HEK293 (cell line): ENCODE measurements around the gene ABR.

ENCODE experiments used
- CTCF ChIA-PET: fragments of 350-600 bp; formaldehyde crosslinking; extraction: SDS; loops from one replicate; lab custom pipeline; 2021; ENCODE audit warnings: antibody characterized with exemption; lab: Yijun Ruan, JAX
- POLR2A ChIA-PET: fragments of 300-600 bp; formaldehyde crosslinking; extraction: SDS; loops from one replicate; lab custom pipeline; 2020; ENCODE audit warnings: antibody characterized with exemption, inconsistent platforms; lab: Yijun Ruan, JAX
- H3K27ac ChIP-seq: fragments of 200-500 bp; sonication (Bioruptor generic); 2 replicates; pipeline ENCODE4 v1.5.1; 2014; ENCODE audit warnings: low read depth, low read length, control low read depth, inconsistent platforms; ENCODE audit errors: extremely low read depth
- H3K36me3 ChIP-seq, 2 experiments: fragments of 200-500 bp in 1 of 2; sonication (Bioruptor generic) in 1 of 2; 1 replicate in 1 of 2; 2 replicates in 1 of 2; pipeline ENCODE4 v1.5.1; 2014 to 2017; ENCODE audit warnings: inconsistent platforms in 2 of 2, low read length in 2 of 2; ENCODE audit not compliant: control insufficient read depth in 2 of 2, insufficient read depth in 1 of 2
- H3K4me1 ChIP-seq: fragments of 200-500 bp; sonication (Bioruptor generic); 2 replicates; pipeline ENCODE4 v1.5.1; 2014; ENCODE audit warnings: mild to moderate bottlenecking, low read length, inconsistent platforms; ENCODE audit not compliant: control insufficient read depth, insufficient read depth
- H3K4me3 ChIP-seq: 2 replicates; pipeline ENCODE4 v1.5.1; 2011; ENCODE audit warnings: low read depth, mild to moderate bottlenecking, control low read depth, low read length, moderate library complexity
- H3K9me3 ChIP-seq: fragments of 200-500 bp; sonication (Bioruptor generic); 2 replicates; pipeline ENCODE4 v1.5.1; 2014; ENCODE audit warnings: low read depth, low read length, inconsistent platforms; ENCODE audit not compliant: control insufficient read depth, insufficient read depth
- EGR2 ChIP-seq: fragments of 450-650 bp; formaldehyde crosslinking; IDR thresholded peaks from 2 replicates; pipeline ENCODE4 v1.5.1; 2016; ENCODE audit warnings: low read depth, missing biosample characterization, missing genetic modification characterization
- GLIS1 ChIP-seq: fragments of 450-650 bp; formaldehyde crosslinking; IDR thresholded peaks from 2 replicates; pipeline ENCODE4 v1.5.1; 2016; ENCODE audit warnings: missing biosample characterization, missing genetic modification characterization
- GLIS2 ChIP-seq: fragments of 450-650 bp; formaldehyde crosslinking; IDR thresholded peaks from 2 replicates; pipeline ENCODE4 v1.5.1; 2016; ENCODE audit warnings: missing biosample characterization, missing genetic modification characterization
- ZBTB48 ChIP-seq: fragments of 450-650 bp; formaldehyde crosslinking; IDR thresholded peaks from 2 replicates; pipeline ENCODE4 v1.5.1; 2016; ENCODE audit warnings: missing biosample characterization, missing genetic modification characterization
- ZFHX2 ChIP-seq: fragments of 450-650 bp; formaldehyde crosslinking; conservative IDR thresholded peaks from 2 replicates; pipeline ENCODE4 v1.5.1; 2016; ENCODE audit warnings: missing biosample characterization, missing genetic modification characterization
- ZIC2 ChIP-seq: fragments of 450-650 bp; formaldehyde crosslinking; IDR thresholded peaks from 2 replicates; pipeline ENCODE4 v1.5.1; 2016; ENCODE audit warnings: missing biosample characterization, missing genetic modification characterization
- ZNF341 ChIP-seq: fragments of 450-650 bp; formaldehyde crosslinking; IDR thresholded peaks from 2 replicates; pipeline ENCODE4; 2016; ENCODE audit warnings: low read depth, missing biosample characterization, missing genetic modification characterization
- ZNF398 ChIP-seq: fragments of 450-650 bp; formaldehyde crosslinking; IDR thresholded peaks from 2 replicates; pipeline ENCODE4 v1.5.1; 2017; ENCODE audit warnings: missing biosample characterization, missing genetic modification characterization
- ZNF416 ChIP-seq: fragments of 450-650 bp; formaldehyde crosslinking; IDR thresholded peaks from 2 replicates; pipeline ENCODE4 v1.5.1; 2016; ENCODE audit warnings: missing biosample characterization, missing genetic modification characterization
- ZNF514 ChIP-seq: fragments of 450-650 bp; formaldehyde crosslinking; IDR thresholded peaks from 2 replicates; pipeline ENCODE4 v1.5.1; 2016; ENCODE audit warnings: missing biosample characterization, missing genetic modification characterization
- ZNF660 ChIP-seq: fragments of 450-650 bp; IDR thresholded peaks from 2 replicates; pipeline ENCODE4 v1.5.1; 2018; ENCODE audit warnings: missing biosample characterization, mild to moderate bottlenecking, missing genetic modification characterization
- ZNF677 ChIP-seq: fragments of 450-650 bp; IDR thresholded peaks from 2 replicates; pipeline ENCODE4 v1.5.0; 2018; ENCODE audit warnings: missing biosample characterization, mild to moderate bottlenecking, missing genetic modification characterization, moderate library complexity
- ZNF792 ChIP-seq: fragments of 450-650 bp; formaldehyde crosslinking; IDR thresholded peaks from 2 replicates; pipeline ENCODE4 v1.5.1; 2016; ENCODE audit warnings: missing biosample characterization, missing genetic modification characterization
- ZNF837 ChIP-seq: fragments of 450-650 bp; formaldehyde crosslinking; IDR thresholded peaks from 2 replicates; pipeline ENCODE4 v1.5.1; 2016; ENCODE audit warnings: missing biosample characterization, missing genetic modification characterization
- TF ChIP-seq, protein P1 (sequence below): fragments of 450-650 bp; formaldehyde crosslinking; IDR thresholded peaks from 2 replicates; pipeline ENCODE4 v1.5.1; 2017; ENCODE audit warnings: missing biosample characterization, missing genetic modification characterization
- TF ChIP-seq, protein P2 (sequence below): fragments of 450-650 bp; formaldehyde crosslinking; IDR thresholded peaks from 2 replicates; pipeline ENCODE4 v1.5.1; 2016; ENCODE audit warnings: missing biosample characterization, missing genetic modification characterization
- TF ChIP-seq, protein P3 (sequence below): fragments of 450-650 bp; formaldehyde crosslinking; IDR thresholded peaks from 2 replicates; pipeline ENCODE4 v1.5.1; 2016; ENCODE audit warnings: missing biosample characterization, missing genetic modification characterization

Gene ABR

DNA sequence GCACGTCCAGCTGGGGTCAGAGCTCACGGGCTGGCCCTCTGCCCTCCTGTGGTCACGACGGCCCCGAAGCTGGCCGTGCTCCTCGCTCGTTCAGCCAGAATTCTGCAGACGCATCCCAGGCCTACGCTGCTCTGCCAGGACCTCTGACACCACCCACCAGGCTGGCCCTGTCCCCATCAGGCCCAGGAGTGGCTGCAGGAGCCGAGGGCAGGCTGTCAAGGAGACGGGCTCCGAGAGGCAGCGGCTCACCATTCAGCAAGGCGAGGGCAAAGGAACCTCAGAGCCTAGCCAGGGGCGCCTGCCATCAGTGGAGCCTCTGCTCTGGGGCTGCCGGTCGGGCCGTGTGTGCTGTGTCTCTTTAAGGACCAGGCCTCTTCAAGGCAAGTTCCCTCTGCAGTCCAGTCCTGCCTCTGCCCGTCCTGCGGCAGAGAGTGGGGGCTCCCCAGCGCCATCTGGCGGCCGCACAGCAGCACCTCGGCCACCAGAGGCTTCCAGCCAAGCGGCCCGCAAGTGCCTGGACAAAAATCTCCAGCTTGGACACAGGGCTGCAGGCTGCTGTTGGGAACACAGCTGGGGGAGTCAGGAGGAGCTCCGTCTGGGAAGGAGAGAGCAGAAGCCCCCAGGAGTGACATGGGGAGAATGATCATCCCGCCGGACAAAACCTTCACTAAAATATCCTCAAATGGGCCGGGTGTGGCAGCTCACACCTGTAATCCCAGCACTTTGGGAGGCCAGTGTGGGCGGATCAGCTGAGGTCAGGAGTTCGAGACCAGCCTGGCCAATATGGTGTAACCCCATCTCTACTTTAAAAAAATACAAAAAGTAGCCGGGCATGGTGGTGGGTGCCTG, 7.4 kb upstream of the ABR start (continued):
- TF ChIP-seq, protein P1, sequence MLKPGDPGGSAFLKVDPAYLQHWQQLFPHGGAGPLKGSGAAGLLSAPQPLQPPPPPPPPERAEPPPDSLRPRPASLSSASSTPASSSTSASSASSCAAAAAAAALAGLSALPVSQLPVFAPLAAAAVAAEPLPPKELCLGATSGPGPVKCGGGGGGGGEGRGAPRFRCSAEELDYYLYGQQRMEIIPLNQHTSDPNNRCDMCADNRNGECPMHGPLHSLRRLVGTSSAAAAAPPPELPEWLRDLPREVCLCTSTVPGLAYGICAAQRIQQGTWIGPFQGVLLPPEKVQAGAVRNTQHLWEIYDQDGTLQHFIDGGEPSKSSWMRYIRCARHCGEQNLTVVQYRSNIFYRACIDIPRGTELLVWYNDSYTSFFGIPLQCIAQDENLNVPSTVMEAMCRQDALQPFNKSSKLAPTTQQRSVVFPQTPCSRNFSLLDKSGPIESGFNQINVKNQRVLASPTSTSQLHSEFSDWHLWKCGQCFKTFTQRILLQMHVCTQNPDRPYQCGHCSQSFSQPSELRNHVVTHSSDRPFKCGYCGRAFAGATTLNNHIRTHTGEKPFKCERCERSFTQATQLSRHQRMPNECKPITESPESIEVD: no peak
- no peak for TF ChIP-seq ZNF341
- TF ChIP-seq, protein P2, sequence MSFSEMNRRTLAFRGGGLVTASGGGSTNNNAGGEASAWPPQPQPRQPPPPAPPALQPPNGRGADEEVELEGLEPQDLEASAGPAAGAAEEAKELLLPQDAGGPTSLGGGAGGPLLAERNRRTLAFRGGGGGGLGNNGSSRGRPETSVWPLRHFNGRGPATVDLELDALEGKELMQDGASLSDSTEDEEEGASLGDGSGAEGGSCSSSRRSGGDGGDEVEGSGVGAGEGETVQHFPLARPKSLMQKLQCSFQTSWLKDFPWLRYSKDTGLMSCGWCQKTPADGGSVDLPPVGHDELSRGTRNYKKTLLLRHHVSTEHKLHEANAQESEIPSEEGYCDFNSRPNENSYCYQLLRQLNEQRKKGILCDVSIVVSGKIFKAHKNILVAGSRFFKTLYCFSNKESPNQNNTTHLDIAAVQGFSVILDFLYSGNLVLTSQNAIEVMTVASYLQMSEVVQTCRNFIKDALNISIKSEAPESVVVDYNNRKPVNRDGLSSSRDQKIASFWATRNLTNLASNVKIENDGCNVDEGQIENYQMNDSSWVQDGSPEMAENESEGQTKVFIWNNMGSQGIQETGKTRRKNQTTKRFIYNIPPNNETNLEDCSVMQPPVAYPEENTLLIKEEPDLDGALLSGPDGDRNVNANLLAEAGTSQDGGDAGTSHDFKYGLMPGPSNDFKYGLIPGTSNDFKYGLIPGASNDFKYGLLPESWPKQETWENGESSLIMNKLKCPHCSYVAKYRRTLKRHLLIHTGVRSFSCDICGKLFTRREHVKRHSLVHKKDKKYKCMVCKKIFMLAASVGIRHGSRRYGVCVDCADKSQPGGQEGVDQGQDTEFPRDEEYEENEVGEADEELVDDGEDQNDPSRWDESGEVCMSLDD (tag by site-specific recombination): no peak
- TF ChIP-seq, protein P3, sequence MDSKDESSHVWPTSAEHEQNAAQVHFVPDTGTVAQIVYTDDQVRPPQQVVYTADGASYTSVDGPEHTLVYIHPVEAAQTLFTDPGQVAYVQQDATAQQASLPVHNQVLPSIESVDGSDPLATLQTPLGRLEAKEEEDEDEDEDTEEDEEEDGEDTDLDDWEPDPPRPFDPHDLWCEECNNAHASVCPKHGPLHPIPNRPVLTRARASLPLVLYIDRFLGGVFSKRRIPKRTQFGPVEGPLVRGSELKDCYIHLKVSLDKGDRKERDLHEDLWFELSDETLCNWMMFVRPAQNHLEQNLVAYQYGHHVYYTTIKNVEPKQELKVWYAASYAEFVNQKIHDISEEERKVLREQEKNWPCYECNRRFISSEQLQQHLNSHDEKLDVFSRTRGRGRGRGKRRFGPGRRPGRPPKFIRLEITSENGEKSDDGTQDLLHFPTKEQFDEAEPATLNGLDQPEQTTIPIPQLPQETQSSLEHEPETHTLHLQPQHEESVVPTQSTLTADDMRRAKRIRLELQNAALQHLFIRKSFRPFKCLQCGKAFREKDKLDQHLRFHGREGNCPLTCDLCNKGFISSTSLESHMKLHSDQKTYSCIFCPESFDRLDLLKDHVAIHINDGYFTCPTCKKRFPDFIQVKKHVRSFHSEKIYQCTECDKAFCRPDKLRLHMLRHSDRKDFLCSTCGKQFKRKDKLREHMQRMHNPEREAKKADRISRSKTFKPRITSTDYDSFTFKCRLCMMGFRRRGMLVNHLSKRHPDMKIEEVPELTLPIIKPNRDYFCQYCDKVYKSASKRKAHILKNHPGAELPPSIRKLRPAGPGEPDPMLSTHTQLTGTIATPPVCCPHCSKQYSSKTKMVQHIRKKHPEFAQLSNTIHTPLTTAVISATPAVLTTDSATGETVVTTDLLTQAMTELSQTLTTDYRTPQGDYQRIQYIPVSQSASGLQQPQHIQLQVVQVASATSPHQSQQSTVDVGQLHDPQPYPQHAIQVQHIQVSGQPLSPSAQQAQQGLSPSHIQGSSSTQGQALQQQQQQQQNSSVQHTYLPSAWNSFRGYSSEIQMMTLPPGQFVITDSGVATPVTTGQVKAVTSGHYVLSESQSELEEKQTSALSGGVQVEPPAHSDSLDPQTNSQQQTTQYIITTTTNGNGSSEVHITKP (tag by site-specific recombination): peak; percentile 35; the same call in 1 of the 2 replicates
- TF ChIP-seq ZNF792 (tag by site-specific recombination): no peak
- TF ChIP-seq, all 188 proteins: peak for 19

DNA sequence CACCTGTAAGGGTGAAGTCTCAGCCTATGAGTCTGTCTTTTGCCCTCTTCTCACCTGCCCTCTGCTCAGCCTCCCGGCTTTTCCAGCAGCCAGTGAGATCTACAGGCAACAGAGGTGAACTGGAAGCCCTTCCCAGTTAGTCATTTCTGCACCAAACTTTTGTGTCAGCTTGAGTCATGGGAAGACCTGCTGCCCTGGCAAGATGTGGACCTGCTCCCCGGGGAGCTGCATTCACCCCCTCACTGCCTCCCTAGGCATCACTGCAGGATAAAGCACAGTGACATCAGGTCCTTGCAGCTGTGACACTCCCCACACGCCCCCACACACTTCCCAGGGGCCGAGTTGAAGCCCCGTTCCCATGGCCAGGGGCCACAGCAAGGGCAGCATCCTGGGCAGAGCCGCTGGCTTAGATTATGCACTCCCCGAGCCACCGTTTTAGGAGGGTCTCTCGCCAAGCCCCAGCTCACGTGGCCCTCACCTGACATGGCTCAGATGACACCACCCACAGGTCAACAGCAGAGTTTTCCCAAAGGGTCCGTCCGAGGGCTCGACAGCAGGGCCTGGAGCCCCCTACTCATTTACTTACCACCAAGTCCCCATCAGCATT, 6.5 kb upstream of the ABR start:
- Histone ChIP-seq H3K27ac (no peak overlapping the region), H3K36me3 (no peaks in the 10 kb centered on the region), H3K4me1 (no peaks in the 10 kb centered on the region; the same call in 1 of the 2 replicates), H3K4me3 (no peak overlapping the region), H3K9me3 (no peaks in the 10 kb centered on the region)
- ChIA-PET POLR2A (no interaction called here), CTCF (interaction anchor here (0.9 to 7.0 kb wide), 13 partner anchors 9 to 130 kb away, joined by 3 to 84 read pairs (median 10); no protein-coding TSS in a partner anchor)
- no peak for TF ChIP-seq ZNF514 (tag by site-specific recombination)
- TF ChIP-seq ZFHX2 (tag by site-specific recombination): peak; percentile 68
- TF ChIP-seq ZBTB48 (tag by site-specific recombination): peak; percentile 40; the same call in 1 of the 2 replicates
- TF ChIP-seq ZNF837 (tag by site-specific recombination): no peak
- TF ChIP-seq EGR2: 0 out of 2 replicates have a peak, but pooled peaks have one; percentile 54
- peak; percentile 55 for TF ChIP-seq GLIS1 (tag by site-specific recombination)
- peak; percentile 91 for TF ChIP-seq ZIC2
- peak; percentile 35; the same call in 1 of the 2 replicates for TF ChIP-seq GLIS2
- TF ChIP-seq ZNF660 (tag by site-specific recombination): no peak
- TF ChIP-seq ZNF398: no peak
- no peak for TF ChIP-seq ZNF416 (tag by site-specific recombination)
- TF ChIP-seq ZNF677 (tag by site-specific recombination): no peak
- TF ChIP-seq, protein P3 (tag by site-specific recombination): no peak
